Sigmoid colon (tissue), 4 donors: ENCODE measurements around the gene HMGN1.

Experiments
- EP300 ChIP-seq, 4 donors: sonication (generic); formaldehyde crosslinking; IDR thresholded peaks; one replicate each; pipeline ENCODE4 v1.6.1; 2017; ENCODE audit warnings: antibody characterized with exemption in 4 of 4
- POLR2A ChIP-seq, 2 donors: fragments of 450-650 bp; IDR thresholded peaks; one replicate each; pipeline ENCODE4 v1.6.1; 2016; ENCODE audit warnings: antibody characterized with exemption in 2 of 2, mild to moderate bottlenecking in 2 of 2, moderate library complexity in 2 of 2
- POLR2AphosphoS5 ChIP-seq, 4 donors: sonication (generic); formaldehyde crosslinking; IDR thresholded peaks; one replicate each; pipeline ENCODE4 v1.6.1; 2017; ENCODE audit warnings: antibody characterized with exemption in 4 of 4
- TF ChIP-seq, protein P1 (sequence below), 4 experiments: fragments of 450-650 bp in 3 of 4; fragments of 200-600 bp in 1 of 4; IDR thresholded peaks; one replicate each; pipeline ENCODE4 v1.5.1; 2016 to 2019; ENCODE audit warnings: antibody characterized with exemption in 4 of 4, mild to moderate bottlenecking in 3 of 4, moderate library complexity in 2 of 4

DNA sequence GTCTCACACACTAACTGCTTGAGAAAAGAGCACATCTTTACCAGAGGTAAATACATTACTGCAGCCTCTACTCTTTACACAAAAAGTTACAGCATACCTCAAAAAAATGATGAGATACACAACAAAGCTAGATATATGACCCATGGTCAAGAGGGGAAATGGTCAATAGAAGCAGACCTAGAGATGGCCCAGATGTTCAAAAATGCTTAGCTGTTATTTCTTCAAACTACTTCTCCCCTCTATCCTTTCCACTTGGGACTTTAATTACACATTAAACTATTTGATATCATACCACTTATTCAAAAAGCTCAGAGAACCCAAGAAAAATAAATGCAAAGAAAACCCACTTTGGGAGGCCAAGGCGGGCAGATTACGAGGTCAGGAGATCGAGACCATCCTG, 48.3 kb downstream of the HMGN1 start:
- no peak for TF ChIP-seq POLR2A (IDR thresholded peaks at IDR 0.05)
- TF ChIP-seq, protein P1, sequence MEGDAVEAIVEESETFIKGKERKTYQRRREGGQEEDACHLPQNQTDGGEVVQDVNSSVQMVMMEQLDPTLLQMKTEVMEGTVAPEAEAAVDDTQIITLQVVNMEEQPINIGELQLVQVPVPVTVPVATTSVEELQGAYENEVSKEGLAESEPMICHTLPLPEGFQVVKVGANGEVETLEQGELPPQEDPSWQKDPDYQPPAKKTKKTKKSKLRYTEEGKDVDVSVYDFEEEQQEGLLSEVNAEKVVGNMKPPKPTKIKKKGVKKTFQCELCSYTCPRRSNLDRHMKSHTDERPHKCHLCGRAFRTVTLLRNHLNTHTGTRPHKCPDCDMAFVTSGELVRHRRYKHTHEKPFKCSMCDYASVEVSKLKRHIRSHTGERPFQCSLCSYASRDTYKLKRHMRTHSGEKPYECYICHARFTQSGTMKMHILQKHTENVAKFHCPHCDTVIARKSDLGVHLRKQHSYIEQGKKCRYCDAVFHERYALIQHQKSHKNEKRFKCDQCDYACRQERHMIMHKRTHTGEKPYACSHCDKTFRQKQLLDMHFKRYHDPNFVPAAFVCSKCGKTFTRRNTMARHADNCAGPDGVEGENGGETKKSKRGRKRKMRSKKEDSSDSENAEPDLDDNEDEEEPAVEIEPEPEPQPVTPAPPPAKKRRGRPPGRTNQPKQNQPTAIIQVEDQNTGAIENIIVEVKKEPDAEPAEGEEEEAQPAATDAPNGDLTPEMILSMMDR (IDR thresholded peaks at IDR 0.05) = no peak
- TF ChIP-seq EP300 (IDR thresholded peaks at IDR 0.05) = no peak
- no peak for TF ChIP-seq POLR2AphosphoS5 (IDR thresholded peaks at IDR 0.05)
